Glomerular visceral epithelial cell (primary cell): Measurements from ENCODE around the gene CT45A1.
A peak's percentile ranks its signal among the peaks of the same experiment; 100 is the strongest.
"Not testable (repeated sequence)": the region's sequence is repeated elsewhere in the genome, so short reads cannot be mapped to it uniquely, and the experiment has no call there.

ENCODE experiments used
- DNase-seq: peaks from one replicate; pipeline ENCODE4 v3.0.0-alpha.2; 2016; ENCODE audit errors: extremely low spot score

The CT45A1 gene

DNA sequence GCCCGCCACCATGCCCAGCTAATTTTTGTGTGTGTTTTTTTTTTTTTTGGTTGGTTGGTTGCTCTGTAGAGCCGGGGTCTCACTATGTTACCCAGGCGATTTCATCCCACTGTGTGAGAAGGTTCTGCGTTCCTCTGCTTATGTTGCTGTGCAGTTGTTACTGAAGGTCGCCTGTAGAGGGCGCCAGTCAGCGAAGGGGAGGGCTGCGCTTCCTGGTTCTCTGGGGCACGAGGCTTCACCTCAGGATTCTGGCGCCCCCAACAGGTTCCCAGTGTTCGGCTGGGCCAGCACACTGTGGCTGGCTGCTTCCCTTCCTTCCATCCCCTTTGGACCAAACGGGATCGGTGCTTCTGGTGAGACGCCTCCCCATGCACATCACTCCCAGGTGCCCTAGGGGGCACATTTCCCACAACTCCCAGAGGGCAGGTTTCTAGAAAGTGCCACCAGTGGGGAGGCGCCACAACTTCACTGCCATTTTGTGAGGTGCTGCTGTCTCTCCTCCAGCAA lies at the start of gene CT45A1:
Gene CT45A1, plus strand, starts transcription at position 457 of the 507 bp plus-strand sequence. CDS start 5,302 bp downstream, outside the sequence.
- not testable (repeated sequence) for DNase-seq

DNA sequence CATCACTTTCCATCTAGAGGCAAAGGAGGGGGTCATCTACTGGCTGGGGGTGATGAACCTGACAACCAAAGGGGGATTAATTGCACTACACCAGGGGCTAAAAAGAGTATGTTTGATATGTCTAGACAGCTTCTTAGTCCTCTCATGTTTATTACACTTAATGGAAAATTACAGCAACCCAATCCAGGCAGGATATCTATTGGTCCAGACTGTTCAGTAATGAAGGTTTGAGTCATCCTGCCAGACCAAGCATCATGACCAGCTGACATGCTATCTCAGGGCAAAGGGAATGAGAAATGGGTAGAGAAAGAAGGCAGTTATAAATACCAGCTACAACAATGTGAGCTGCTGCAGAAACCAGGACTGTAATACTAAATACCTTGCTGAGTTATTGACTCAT lies 40.5 kb upstream of the CT45A1 start:
- not testable (repeated sequence) for DNase-seq

- DNase-seq: peak; percentile 2
Measured at GRCh38 chrX:135688137-135688536, 25.3 kb upstream of the CT45A1 start.

DNA sequence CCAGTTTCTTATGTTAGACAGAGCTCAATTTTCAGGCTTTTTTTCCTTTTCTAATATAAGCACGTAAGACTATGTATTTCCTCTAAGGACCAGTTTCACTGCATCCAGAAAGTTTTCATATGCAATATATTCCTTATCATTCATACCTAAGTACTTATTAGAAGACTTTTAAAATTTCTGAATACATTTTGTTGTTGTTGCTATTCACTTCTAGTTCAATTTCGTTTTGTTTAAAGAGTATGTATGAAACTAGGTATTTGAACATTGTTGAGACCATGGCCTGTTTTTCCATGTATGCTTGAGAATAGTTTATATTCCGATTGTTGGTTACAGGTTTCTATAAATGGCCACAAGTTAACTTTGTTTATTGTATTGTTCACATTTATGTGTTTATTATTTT lies 18.0 kb upstream of the CT45A1 start:
- DNase-seq: no peak

GRCh38 chrX:135697601-135698000 lies 15.8 kb upstream of the CT45A1 start:
- DNase-seq: no peak

- DNase-seq: no peak
Measured at GRCh38 chrX:135698924-135699323, 14.5 kb upstream of the CT45A1 start.

- DNase-seq: peak; percentile 15
Measured at GRCh38 chrX:135707880-135708279, 5.6 kb upstream of the CT45A1 start.

DNA sequence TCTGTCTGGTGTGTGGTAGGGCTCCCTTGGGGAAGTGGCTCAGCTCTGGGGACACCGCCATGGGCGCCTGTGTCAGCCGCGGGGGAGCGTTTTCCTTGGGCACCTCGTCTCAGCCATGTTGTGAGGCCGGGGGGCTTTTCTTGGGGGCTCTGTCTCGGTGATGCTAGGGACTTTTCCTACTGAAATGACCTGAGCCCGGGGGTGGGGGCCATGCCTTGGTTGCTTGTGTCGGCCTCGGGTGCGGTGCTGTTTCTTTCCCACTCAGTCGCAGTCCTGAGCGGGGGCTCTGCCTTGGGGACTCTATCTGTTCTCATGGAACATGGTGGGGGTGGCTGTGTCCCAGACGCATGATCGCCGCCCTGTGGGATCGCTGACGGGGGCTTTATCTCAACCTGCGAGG lies 356 bp downstream of the CT45A1 start:
- no peak for DNase-seq

DNA sequence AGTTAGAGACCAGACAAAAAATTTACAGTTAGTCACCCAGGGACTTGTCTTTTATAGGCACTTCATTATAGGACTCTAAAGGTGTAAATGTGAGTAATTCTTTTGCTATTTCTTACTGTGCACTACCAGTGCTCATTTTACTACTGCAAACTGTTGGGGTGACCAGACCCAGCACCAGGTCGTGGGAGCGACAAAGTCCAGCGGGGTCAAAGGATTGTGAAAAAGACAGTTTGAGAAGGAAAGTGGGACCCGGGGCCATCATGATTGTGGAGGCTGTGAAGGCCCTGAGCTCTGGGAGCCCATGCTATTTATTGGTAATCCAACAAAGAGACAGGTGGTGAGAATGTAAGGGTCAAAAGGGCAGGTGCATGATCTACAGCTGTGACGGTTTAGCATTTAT lies 21.2 kb downstream of the CT45A1 start:
- DNase-seq: not testable (repeated sequence)

DNA sequence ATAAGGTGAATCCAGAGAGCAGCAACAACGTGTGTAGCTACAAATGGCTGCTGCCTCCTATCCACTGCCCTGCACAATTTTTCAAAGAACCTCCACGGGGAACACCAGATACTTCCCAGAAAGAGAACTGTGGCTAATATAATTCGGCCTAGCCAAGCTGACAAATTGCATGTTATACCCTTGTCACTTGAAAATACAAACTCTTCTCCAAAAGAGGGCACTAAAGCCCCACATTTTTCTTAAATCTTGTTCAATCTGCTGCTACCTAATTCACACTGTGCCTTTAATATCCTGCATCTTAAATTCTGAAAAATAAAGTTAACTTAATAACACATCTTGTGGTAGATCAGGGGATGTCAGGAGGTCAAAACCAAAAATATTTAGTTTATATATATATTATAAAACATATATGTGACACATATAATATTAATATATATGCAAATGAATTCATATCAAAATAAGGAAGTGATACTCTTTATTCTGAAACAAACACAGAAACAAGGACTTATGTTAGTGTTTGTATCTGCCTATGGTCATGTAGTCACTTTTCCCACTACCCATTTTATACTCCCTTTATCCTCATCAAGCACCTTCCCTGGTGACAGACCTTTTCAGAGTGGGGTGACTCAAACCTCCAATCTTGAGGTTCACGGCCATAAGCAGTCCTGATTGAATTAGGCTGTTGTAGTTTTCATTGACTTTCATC lies 24.1 kb downstream of the CT45A1 start:
- no peak for DNase-seq

DNA sequence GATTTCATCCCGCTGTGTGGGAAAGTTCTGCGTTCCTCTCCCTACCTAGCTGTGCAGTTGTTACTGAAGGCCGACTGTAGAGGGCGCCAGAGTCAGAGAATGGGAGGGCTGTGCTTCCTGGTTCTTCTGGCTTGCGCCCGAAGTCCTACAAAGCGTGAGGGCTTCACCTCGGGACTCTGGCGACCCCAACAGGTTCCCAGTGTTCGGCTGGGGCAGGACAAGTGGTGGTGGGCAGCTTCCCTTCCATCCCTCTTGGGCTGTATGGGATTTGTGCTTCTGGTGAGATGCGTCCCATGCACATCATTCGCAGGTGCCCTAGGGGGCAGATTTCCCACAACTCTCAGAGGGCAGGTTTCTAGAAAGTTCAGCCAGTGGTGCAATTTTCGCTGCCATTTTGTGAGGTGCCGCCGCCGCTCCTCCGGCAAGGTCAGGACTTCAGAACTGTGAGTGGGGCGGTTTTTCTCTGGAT lies 27.3 kb downstream of the CT45A1 start:
- no peak for DNase-seq

DNA sequence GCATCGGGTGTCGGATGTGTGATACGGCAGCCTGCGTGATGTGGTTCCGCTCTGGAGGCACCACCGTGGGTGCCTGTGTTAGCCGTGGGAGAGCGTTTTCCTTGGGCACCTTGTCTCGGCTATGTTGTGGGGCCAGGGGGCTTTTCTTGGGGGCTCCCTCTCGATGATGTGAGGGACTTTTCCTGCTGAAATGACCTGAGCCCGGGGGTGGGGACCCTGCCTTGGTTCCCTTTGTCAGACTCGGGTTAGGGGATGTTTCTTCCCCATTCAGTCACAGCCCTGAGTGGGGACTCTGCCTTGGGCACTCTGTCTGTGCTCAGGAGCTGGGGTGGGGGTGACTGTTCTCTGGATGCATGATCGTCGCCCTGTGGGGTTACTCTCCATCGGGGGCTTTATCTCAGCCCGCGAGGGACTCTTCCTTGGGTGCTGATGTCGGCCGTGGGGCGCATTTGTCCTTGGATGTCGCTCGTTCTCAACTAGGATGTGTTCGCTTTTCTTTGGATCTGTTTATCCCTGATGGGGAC lies 27.8 kb downstream of the CT45A1 start:
- no peak for DNase-seq

GRCh38 chrX:135744739-135745138 lies 31.3 kb downstream of the CT45A1 start:
- not testable (repeated sequence) for DNase-seq

GRCh38 chrX:135768091-135768490 lies 54.7 kb downstream of the CT45A1 start, which contains the start of gene CT45A3:
TSS of gene CT45A3 (minus strand) at chrX:135768191. CDS start at chrX:135764444, 3,747 bp downstream.
- not testable (repeated sequence) for DNase-seq
